ENCODE measurements around the gene HLA-DMA.

HLA-DMA gene

GRCh38 chr6:32940656-32941213 is 12.2 kb downstream of the HLA-DMA start, which contains the start of gene HLA-DMB:
Gene HLA-DMB (minus strand): TSS chr6:32941028. CDS start chr6:32940807, 221 bp downstream.
- Histone ChIP-seq H3K79me2 (ENCODE audit: insufficient read depth, low read depth) (no peaks in the 10 kb centered on the region), H3K4me1 (ENCODE audit: low read depth, poor library complexity, severe bottlenecking) (peaks cover 44% of the 10 kb centered on the region), H2AFZ (ENCODE audit: low read depth) (peak within 1 kb of the TSS; percentile 70), H3K9ac (peak within 1 kb of the TSS; percentile 30; the same call in 1 of the 2 replicates), H3K4me2 (peak within 1 kb of the TSS; percentile 63), H3K36me3 (ENCODE audit: insufficient read depth) (no peaks in the 10 kb centered on the region), H3K27ac (peak within 1 kb of the TSS; percentile 46), H4K20me1 (ENCODE audit: insufficient read depth) (no peaks in the 10 kb centered on the region), H3K27me3 (ENCODE audit: insufficient read depth, low read depth) (no peaks in the 10 kb centered on the region), H3K4me3 (IDR thresholded peaks at IDR 0.05; ENCODE audit: insufficient read depth, low read depth, low read length) (no peak within 1 kb of the TSS)
- TF ChIP-seq, protein P1, sequence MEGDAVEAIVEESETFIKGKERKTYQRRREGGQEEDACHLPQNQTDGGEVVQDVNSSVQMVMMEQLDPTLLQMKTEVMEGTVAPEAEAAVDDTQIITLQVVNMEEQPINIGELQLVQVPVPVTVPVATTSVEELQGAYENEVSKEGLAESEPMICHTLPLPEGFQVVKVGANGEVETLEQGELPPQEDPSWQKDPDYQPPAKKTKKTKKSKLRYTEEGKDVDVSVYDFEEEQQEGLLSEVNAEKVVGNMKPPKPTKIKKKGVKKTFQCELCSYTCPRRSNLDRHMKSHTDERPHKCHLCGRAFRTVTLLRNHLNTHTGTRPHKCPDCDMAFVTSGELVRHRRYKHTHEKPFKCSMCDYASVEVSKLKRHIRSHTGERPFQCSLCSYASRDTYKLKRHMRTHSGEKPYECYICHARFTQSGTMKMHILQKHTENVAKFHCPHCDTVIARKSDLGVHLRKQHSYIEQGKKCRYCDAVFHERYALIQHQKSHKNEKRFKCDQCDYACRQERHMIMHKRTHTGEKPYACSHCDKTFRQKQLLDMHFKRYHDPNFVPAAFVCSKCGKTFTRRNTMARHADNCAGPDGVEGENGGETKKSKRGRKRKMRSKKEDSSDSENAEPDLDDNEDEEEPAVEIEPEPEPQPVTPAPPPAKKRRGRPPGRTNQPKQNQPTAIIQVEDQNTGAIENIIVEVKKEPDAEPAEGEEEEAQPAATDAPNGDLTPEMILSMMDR (conservative IDR thresholded peaks at IDR 0.05; ENCODE audit: low read depth, low read length) = no peak

DNA sequence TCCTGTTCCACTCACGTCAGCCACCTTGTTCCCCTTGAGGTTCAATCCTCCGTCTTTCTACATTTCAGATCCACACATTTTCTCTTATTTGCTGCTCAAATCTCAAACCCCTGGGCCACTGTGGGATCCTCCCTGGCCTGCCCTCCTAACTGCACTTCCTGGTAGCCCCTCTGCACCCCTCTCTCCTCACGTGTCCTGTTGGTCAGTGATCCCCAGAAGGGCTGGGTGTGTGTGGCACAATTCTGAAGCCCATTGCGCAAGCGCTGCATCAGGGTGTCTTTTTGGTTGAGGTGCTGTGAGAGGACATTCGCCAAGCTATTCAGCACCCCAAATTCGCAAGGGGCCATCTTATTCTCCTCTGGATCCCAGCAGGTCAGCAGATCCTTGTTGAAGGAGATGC is 14.4 kb downstream of the HLA-DMA start:
- H3K4me1 ChIP-seq (ENCODE audit: low read depth, poor library complexity, severe bottlenecking) = peaks cover 27% of the 10 kb centered on the region
- no peaks in the 10 kb centered on the region for H3K27me3 ChIP-seq (ENCODE audit: insufficient read depth, low read depth)
- TF ChIP-seq, protein P1 (conservative IDR thresholded peaks at IDR 0.05; ENCODE audit: low read depth, low read length) = no peak
- no peak overlapping the region for H2AFZ ChIP-seq (ENCODE audit: low read depth)
- no peak overlapping the region for H3K4me3 ChIP-seq (IDR thresholded peaks at IDR 0.05; ENCODE audit: insufficient read depth, low read depth, low read length)
- H4K20me1 ChIP-seq (ENCODE audit: insufficient read depth) = no peaks in the 10 kb centered on the region
- no peak overlapping the region for H3K4me2 ChIP-seq
- H3K79me2 ChIP-seq (ENCODE audit: insufficient read depth, low read depth) = no peaks in the 10 kb centered on the region
- H3K9ac ChIP-seq = no peak overlapping the region
- H3K27ac ChIP-seq = no peak overlapping the region
- H3K36me3 ChIP-seq (ENCODE audit: insufficient read depth) = no peaks in the 10 kb centered on the region

DNA sequence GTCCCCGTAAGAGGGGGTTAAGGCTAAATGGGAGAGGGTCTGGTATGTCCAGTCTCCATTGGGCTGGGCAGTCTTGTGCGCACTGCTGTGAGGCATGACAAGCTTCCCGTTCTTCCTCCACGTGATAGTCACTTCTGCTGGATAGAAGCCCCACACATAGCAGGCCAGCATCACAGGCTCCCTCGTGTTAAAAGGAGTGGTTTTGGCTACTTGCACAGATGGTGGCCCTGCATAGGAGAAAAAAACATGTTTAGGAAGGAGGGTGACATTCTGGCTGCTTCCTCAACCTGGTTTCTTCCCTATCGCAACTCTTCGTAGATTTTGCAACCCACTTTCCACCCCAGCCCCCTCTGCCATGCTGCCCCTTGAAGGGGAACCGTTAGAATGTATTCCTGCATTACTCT is 15.7 kb downstream of the HLA-DMA start:
- Histone ChIP-seq H3K4me2 (no peak overlapping the region), H3K4me3 (IDR thresholded peaks at IDR 0.05; ENCODE audit: insufficient read depth, low read depth, low read length) (no peak overlapping the region), H3K9ac (no peak overlapping the region), H3K27ac (no peak overlapping the region), H2AFZ (ENCODE audit: low read depth) (no peak overlapping the region), H3K36me3 (ENCODE audit: insufficient read depth) (no peaks in the 10 kb centered on the region), H3K4me1 (ENCODE audit: low read depth, poor library complexity, severe bottlenecking) (peaks cover 20% of the 10 kb centered on the region), H3K79me2 (ENCODE audit: insufficient read depth, low read depth) (no peaks in the 10 kb centered on the region), H3K27me3 (ENCODE audit: insufficient read depth, low read depth) (no peaks in the 10 kb centered on the region), H4K20me1 (ENCODE audit: insufficient read depth) (no peaks in the 10 kb centered on the region)
- TF ChIP-seq, protein P1 (conservative IDR thresholded peaks at IDR 0.05; ENCODE audit: low read depth, low read length) = no peak

- Histone ChIP-seq H3K36me3 (ENCODE audit: insufficient read depth) (no peaks in the 10 kb centered on the region), H3K27me3 (ENCODE audit: insufficient read depth, low read depth) (no peaks in the 10 kb centered on the region), H4K20me1 (ENCODE audit: insufficient read depth) (no peaks in the 10 kb centered on the region), H3K9ac (no peak overlapping the region), H3K4me3 (IDR thresholded peaks at IDR 0.05; ENCODE audit: insufficient read depth, low read depth, low read length) (no peak overlapping the region), H3K27ac (no peak overlapping the region), H3K4me2 (no peak overlapping the region), H3K79me2 (ENCODE audit: insufficient read depth, low read depth) (no peaks in the 10 kb centered on the region), H2AFZ (ENCODE audit: low read depth) (no peak overlapping the region), H3K4me1 (ENCODE audit: low read depth, poor library complexity, severe bottlenecking) (peaks cover 17% of the 10 kb centered on the region)
- TF ChIP-seq, protein P1 (conservative IDR thresholded peaks at IDR 0.05; ENCODE audit: low read depth, low read length) = no peak
Measured at GRCh38 chr6:32936239-32937152, 16.4 kb downstream of the HLA-DMA start.
